ENCODE results near the gene F12. TPM values are rescaled to one million over a fixed set of nuclear protein-coding genes. Genes with fewer than 3 reads are reported as not detected.

F12 gene
- total RNA-seq, 1 experiment from 2014 or later = 16.5 TPM

GRCh38 chr5:177366528-177367322 lies 42.6 kb downstream of the F12 start:
- ChIA-PET CTCF (interaction anchor here (0.5 to 2.2 kb wide), 6 partner anchors 10 to 87 kb away, joined by 3 to 8 read pairs (median 4); no protein-coding TSS in a partner anchor), POLR2A (interaction anchor here (4.9 kb wide), 1 partner anchor 15 kb away, joined by 30 read pairs; the partner anchor contains the start of gene LMAN2)
- H3K36me3 Mint-ChIP-seq (ENCODE audit: insufficient read depth, unreplicated experiment) = no peaks in the 10 kb centered on the region
- H3K27me3 Mint-ChIP-seq (ENCODE audit: insufficient read depth, unreplicated experiment) = no peaks in the 10 kb centered on the region
- no TSS peak for BruUV-seq (replicated peaks)
- no peaks in the 10 kb centered on the region for H3K9me3 Mint-ChIP-seq (ENCODE audit: unreplicated experiment)
- no peak for DNase-seq (ENCODE audit: unreplicated experiment)
- H3K4me3 Mint-ChIP-seq (ENCODE audit: unreplicated experiment) = no peak overlapping the region
- TF ChIP-seq, protein P1, sequence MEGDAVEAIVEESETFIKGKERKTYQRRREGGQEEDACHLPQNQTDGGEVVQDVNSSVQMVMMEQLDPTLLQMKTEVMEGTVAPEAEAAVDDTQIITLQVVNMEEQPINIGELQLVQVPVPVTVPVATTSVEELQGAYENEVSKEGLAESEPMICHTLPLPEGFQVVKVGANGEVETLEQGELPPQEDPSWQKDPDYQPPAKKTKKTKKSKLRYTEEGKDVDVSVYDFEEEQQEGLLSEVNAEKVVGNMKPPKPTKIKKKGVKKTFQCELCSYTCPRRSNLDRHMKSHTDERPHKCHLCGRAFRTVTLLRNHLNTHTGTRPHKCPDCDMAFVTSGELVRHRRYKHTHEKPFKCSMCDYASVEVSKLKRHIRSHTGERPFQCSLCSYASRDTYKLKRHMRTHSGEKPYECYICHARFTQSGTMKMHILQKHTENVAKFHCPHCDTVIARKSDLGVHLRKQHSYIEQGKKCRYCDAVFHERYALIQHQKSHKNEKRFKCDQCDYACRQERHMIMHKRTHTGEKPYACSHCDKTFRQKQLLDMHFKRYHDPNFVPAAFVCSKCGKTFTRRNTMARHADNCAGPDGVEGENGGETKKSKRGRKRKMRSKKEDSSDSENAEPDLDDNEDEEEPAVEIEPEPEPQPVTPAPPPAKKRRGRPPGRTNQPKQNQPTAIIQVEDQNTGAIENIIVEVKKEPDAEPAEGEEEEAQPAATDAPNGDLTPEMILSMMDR (IDR thresholded peaks at IDR 0.05; ENCODE audit: unreplicated experiment) = no peak
- H3K27ac Mint-ChIP-seq (ENCODE audit: low read depth, unreplicated experiment) = peak overlapping the region; percentile 41
- peaks cover 24% of the 10 kb centered on the region for H3K4me1 Mint-ChIP-seq (ENCODE audit: insufficient read depth, unreplicated experiment)
- intact Hi-C loops (cut with micrococcal nuclease) = no loop called here

GRCh38 chr5:177365845-177366527 lies 43.4 kb downstream of the F12 start:
- BruUV-seq (replicated peaks) = no TSS peak
- intact Hi-C loops (cut with micrococcal nuclease) = no loop called here
- TF ChIP-seq, protein P1 (IDR thresholded peaks at IDR 0.05; ENCODE audit: unreplicated experiment) = no peak
- H3K27me3 Mint-ChIP-seq (ENCODE audit: insufficient read depth, unreplicated experiment) = no peaks in the 10 kb centered on the region
- no peak for DNase-seq (ENCODE audit: unreplicated experiment)
- no peaks in the 10 kb centered on the region for H3K36me3 Mint-ChIP-seq (ENCODE audit: insufficient read depth, unreplicated experiment)
- ChIA-PET CTCF (interaction anchor here (0.7 to 2.2 kb wide), 5 partner anchors 24 to 254 kb away, joined by 3 to 8 read pairs (median 4); no protein-coding TSS in a partner anchor), POLR2A (interaction anchor here (4.9 kb wide), 1 partner anchor 15 kb away, joined by 30 read pairs; the partner anchor contains the start of gene LMAN2)
- no peaks in the 10 kb centered on the region for H3K9me3 Mint-ChIP-seq (ENCODE audit: unreplicated experiment)
- no peak overlapping the region for H3K4me3 Mint-ChIP-seq (ENCODE audit: unreplicated experiment)
- H3K4me1 Mint-ChIP-seq (ENCODE audit: insufficient read depth, unreplicated experiment) = peaks cover 18% of the 10 kb centered on the region
- H3K27ac Mint-ChIP-seq (ENCODE audit: low read depth, unreplicated experiment) = no peak overlapping the region

DNA sequence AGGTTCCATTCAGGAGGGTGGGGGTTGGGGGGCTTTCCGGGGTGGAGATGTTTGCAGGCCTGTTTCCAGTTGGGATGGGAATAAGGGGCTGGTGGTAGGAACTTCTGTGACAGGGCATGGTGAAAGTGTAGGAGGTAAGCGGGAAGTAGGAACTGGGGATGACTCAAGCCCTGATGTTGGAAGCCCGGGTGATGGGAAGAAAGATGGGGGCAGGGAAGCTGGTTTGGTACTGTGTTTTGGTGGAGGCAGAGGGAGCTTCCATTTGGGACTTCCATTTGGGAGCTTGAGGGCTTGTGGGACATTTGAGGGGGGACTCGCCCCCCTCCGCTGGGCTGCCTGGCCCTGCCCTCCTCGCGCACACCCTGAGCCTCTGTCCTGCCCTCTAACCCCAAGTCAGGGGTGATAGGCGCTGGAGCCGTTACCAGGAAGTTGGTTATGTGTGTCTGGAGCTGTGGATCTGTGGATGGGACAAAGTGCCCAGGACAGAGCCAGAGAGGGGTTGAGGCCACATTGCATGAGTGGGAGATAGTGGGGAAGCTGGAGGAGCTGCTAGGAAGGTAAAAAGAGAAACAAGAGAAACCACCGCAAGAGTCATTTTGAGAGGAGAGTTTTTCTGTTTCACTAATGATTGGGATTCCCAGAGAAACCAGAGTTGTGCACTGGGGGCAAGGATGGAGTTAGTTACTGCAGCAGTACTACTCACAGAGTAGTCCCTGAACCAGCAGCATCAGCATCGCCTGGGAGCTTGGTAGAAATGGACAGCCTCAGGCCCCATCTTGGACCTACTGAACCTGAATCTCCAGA lies 45.0 kb downstream of the F12 start:
- DNase-seq (ENCODE audit: unreplicated experiment) = peak; percentile 31
- no peaks in the 10 kb centered on the region for H3K9me3 Mint-ChIP-seq (ENCODE audit: unreplicated experiment)
- H3K36me3 Mint-ChIP-seq (ENCODE audit: insufficient read depth, unreplicated experiment) = no peaks in the 10 kb centered on the region
- CTCF ChIA-PET = interaction anchor here (0.5 to 1.8 kb wide), 5 partner anchors 14 to 424 kb away, joined by 3 to 6 read pairs (median 5); no protein-coding TSS in a partner anchor
- intact Hi-C loops (cut with micrococcal nuclease) = no loop called here
- peaks cover 16% of the 10 kb centered on the region for H3K4me1 Mint-ChIP-seq (ENCODE audit: insufficient read depth, unreplicated experiment)
- H3K27me3 Mint-ChIP-seq (ENCODE audit: insufficient read depth, unreplicated experiment) = no peaks in the 10 kb centered on the region
- H3K4me3 Mint-ChIP-seq (ENCODE audit: unreplicated experiment) = no peak overlapping the region
- TF ChIP-seq, protein P1 (IDR thresholded peaks at IDR 0.05; ENCODE audit: unreplicated experiment) = no peak
- POLR2A ChIA-PET = interaction anchor here (0.6 to 4.9 kb wide), 4 partner anchors 9 to 31 kb away, joined by 3 to 30 read pairs (median 4); partner anchors contain the start of gene LMAN2
- H3K27ac Mint-ChIP-seq (ENCODE audit: low read depth, unreplicated experiment) = no peak overlapping the region
- no TSS peak for BruUV-seq (replicated peaks)
